ENCODE measurements around the gene CKS2.
"Not testable (repeated sequence)": the region's sequence is repeated elsewhere in the genome, so short reads cannot be mapped to it uniquely, and the experiment has no call there.

DNA sequence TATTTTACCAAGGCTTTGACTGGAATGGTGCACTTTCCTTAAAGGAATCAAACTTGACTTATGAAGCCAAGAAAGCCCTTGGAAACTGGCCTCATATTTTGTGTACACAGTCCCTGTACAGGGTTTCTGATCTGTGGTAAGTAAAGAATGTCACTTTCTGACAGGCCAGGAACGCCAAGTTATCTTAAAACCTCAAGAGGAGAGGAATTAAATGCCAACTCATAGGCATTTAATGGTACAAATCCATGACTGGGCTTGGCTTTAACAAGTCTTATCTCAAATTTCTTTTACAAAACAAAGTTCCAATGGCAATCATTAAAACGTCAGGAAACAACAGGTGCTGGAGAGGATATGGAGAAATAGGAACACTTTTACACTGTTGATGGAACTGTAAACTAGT lies 9.0 kb upstream of the CKS2 start:
- TF ChIP-seq, protein P1, sequence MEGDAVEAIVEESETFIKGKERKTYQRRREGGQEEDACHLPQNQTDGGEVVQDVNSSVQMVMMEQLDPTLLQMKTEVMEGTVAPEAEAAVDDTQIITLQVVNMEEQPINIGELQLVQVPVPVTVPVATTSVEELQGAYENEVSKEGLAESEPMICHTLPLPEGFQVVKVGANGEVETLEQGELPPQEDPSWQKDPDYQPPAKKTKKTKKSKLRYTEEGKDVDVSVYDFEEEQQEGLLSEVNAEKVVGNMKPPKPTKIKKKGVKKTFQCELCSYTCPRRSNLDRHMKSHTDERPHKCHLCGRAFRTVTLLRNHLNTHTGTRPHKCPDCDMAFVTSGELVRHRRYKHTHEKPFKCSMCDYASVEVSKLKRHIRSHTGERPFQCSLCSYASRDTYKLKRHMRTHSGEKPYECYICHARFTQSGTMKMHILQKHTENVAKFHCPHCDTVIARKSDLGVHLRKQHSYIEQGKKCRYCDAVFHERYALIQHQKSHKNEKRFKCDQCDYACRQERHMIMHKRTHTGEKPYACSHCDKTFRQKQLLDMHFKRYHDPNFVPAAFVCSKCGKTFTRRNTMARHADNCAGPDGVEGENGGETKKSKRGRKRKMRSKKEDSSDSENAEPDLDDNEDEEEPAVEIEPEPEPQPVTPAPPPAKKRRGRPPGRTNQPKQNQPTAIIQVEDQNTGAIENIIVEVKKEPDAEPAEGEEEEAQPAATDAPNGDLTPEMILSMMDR (IDR thresholded peaks at IDR 0.05 in 4 of 5, conservative IDR thresholded peaks at IDR 0.05 in 1 of 5), result not testable (repeated sequence)
- TF ChIP-seq POLR2A (IDR thresholded peaks at IDR 0.05), result not testable (repeated sequence)
